Measurements from ENCODE around the gene EREG.

EREG gene

GRCh38 chr4:74428276-74428675 is 63.3 kb downstream of the EREG start:
- no peak for DNase-seq (ENCODE audit: low spot score)

- no peak for DNase-seq (ENCODE audit: low spot score)
Measured at GRCh38 chr4:74431113-74431826, 66.3 kb downstream of the EREG start.

DNA sequence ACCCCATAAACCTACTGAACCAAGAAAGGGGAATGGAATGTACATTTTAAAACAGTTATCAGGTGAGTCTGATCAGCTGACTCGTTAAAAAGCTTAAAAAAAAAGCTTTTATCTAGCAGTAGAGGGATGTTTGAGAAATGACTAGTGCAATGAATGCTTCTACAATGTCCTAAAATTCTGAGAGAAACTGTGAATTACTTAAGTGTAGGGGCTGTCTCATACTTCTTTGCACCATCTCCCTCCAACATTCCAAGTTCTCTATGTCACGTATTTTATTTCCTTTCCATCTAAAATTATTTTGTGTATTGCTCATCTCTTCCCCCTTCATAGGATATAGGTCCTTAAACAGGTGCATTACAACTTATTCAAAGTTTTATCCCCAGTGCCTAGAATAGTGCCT is 68.1 kb downstream of the EREG start:
- no peak for DNase-seq (ENCODE audit: low spot score)

DNA sequence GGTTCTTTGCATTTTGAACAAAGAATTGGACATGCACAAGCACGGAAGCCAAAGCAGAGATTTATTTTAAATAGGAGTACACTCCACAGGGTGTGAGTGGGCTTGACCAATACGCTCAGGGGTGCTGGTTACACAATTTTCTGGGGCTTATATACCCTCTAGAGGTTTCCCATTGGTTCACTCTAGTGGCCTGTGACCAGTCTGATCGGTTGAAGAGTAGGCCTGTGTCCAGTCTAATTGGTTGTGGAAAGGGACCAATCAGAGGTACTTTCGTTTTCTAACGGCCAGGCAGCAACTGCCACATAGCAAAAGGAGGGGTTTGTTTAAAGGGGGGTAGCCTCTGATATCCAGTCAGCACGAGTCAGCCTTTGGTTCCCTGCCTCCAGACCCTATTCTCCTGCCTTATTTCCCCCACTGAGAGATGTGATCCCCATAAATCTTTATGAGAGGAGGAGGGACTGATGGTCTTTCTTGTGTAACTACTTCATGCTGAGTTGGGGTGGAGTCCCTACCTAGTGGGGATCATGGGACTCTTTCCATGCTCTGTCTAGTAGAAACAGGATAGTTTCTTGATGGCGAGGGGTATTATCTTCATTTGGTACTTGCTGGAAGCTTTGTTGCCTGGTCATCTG is 68.7 kb downstream of the EREG start:
- DNase-seq (ENCODE audit: low spot score), result no peak

DNA sequence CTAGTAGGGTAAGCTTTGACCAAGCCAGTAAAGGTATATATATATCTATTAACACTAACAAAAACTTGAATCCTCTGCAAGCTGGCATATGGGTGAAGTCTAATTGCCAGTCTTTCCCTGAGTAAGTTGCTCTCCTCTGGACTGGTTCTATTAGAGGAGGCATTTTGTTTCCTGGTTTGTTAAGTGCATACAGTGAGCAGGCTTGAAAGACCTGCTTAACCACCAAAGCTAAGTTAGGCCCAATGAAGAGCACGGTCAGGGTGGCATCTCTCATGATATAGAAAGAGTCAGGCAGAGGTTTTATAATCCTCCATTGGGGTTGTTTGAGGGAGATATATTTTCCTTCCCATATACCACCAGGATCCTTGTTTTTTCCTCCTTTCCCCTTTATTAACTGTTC is 70.4 kb downstream of the EREG start:
- no peak for DNase-seq (ENCODE audit: low spot score)

GRCh38 chr4:74437866-74438265 is 72.9 kb downstream of the EREG start:
- DNase-seq (ENCODE audit: low spot score), result no peak

All from kidney capillary endothelial cell (primary cell).